GM19455 (cell line): ENCODE measurements around the gene APOL2.
A peak's percentile ranks its signal among the peaks of the same experiment; 100 is the strongest.
"Not testable (repeated sequence)": the region's sequence is repeated elsewhere in the genome, so short reads cannot be mapped to it uniquely, and the experiment has no call there.

ENCODE experiments used
- ATAC-seq: cut with Tn5 transposase; IDR thresholded peaks from one replicate; pipeline ENCODE4 v1.9.1; 2021; ENCODE audit not compliant: unreplicated experiment

Gene APOL2

GRCh38 chr22:36263216-36263673 is 23.9 kb upstream of the APOL2 start:
- not testable (repeated sequence) for ATAC-seq

- ATAC-seq = not testable (repeated sequence)
Observed at GRCh38 chr22:36262307-36262706, 23.0 kb upstream of the APOL2 start.

- not testable (repeated sequence) for ATAC-seq
Observed at GRCh38 chr22:36261675-36262074, 22.3 kb upstream of the APOL2 start.

DNA sequence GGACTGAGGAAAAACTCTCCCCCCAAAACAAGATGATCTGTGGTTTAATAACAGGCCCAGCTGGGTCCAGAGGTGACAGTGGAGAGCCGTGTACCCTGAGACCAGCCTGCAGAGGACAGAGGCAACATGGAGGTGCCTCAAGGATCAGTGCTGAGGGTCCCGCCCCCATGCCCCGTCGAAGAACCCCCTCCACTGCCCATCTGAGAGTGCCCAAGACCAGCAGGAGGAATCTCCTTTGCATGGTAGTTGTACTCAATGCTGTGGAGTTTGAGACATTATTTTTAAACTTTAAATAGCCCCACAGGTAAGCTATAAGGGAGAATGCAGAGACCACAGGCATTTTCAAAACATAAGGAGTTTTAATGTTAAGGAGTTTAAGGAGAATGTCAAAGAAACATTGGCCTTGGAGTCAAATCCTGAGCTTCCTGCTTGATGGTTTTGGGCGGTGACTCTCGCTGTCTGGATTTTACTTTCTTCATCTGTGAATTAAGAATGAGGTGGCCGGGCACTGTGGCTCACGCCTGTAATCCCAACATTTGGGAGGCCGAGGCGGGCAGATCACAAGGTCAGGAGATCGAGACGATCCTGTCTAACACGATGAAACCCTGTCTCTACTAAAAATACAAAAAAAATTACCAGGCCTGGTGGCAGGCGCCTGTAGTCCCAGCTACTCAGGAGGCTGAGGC is 20.4 kb upstream of the APOL2 start:
- ATAC-seq = no peak

- no peak for ATAC-seq
Observed at GRCh38 chr22:36258701-36259614, 19.6 kb upstream of the APOL2 start.

DNA sequence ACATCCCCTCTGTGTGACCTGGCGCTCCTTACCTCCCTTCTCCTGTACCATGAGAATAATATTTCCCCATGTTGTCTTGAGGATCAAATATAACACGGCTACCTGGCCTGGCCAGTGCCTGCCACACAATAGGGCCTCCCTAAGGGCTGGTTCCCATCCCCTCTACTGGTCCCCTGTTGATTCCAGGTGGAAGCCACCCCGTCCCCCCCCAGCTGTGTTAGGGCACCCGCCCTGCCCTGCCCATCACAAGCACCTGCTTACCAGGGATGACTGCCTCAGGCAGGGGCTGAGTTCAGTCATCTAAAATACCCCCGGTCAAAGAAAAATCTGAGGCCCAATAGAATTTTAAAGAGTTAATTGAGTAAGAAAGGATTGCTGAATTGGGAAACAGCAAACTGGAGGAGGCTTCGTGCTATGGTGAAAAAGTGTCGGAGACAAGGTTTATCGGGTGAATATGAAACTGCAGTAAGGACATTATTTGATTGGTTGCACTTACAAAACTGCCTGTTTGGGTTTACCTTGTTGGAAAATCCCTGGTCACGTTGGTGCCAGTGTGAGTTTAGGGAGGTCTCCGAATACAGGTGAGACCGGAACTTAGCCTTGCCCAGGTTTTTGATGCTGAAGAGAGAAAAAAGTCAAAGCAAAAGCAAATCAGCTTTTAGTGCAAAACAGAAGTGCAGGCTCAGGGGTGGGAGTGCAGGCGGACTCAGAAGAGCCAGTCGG is 18.8 kb upstream of the APOL2 start:
- ATAC-seq = no peak

DNA sequence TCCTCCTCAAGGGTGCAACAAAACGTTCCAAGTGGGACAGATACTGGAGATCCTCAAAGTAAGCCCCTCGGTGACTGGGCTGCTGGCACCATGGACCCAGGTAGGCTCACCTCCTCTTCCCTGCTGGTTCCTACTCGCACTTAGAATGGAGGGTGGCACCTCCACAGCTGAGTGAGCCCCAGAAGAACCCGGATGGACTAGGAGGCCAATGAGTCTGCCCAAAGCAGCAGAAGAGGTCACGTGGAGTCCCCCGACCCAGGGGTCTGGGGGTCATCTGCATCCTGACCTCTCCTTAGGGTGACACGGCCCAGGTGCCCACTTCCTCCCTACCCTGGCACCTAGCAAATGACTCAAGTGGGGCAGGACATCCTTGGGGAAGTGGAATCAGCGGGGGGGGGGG is 18.0 kb upstream of the APOL2 start:
- no peak for ATAC-seq

DNA sequence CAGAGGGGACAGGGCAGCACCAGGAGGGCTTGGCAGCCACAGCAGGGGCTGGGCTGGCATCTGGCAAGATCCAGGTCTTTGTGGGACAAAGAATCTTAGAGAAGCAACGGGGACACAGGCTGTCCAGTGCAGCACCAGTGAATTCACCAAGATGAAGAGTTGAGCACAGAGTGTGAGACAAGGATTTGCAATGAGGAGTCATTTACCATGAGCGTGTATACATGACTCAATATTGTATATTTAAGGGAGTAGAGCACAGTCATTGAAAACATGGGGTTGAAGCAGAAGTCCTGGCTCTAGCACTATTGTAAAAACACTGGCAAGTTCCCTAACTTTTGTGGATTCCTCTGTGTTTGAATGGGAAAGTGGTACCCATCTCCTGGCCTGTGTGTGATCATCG is 17.2 kb upstream of the APOL2 start:
- no peak for ATAC-seq

- not testable (repeated sequence) for ATAC-seq
Observed at GRCh38 chr22:36255572-36255971, 16.2 kb upstream of the APOL2 start.

DNA sequence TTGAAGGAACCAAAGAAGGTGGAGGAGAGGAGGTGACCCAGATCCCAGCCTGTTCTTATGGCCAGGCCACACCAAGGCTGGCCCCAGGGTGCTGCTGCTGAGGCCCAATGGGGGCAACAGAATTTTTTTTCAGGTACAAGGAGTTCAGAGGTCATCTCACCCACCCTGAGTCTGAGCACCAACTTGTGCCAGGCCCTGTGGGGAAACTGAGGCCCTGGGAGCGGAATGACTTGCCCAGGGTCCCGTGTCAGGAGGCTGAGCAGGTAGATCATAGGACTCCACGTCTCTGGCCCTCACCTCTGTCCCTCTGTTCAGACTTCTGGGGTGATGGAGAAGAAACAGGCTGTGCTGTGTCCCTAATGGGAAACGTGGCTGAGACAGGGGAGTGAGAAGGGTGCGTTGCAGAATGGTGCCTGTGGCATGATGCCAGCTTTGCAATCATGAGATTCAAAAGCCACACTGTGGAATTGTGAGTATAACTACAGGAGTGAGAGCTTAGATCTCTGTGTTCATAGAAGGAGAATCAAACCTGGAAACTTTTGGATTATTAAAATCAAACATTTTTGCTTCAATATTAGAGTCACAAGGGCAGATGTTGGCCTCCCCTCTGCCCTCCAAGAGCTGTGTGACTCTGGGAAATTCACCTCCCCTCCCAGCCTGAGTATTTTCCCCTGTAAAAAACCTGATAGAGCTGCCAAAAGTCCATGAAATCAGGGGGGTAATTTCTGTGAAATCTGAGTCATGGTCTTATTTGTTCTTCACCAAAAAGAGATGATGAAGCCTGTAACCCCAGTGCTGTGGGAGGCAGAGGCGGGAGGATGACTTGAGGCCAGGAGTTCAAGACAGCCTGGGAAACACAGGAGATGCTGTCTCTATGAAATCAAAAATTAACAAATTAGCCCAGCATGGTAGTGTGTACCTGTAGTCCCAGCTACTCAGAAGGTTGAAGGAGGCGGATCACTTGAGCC is 14.5 kb upstream of the APOL2 start:
- ATAC-seq = no peak

GRCh38 chr22:36252754-36253522 is 13.6 kb upstream of the APOL2 start, which contains the start of gene APOL1:
APOL1 (plus strand) TSS chr22:36253133; CDS start chr22:36254956, 1,823 bp downstream.
- peak; percentile 59 for ATAC-seq

GRCh38 chr22:36251979-36252608 is 12.8 kb upstream of the APOL2 start:
- ATAC-seq = not testable (repeated sequence)

DNA sequence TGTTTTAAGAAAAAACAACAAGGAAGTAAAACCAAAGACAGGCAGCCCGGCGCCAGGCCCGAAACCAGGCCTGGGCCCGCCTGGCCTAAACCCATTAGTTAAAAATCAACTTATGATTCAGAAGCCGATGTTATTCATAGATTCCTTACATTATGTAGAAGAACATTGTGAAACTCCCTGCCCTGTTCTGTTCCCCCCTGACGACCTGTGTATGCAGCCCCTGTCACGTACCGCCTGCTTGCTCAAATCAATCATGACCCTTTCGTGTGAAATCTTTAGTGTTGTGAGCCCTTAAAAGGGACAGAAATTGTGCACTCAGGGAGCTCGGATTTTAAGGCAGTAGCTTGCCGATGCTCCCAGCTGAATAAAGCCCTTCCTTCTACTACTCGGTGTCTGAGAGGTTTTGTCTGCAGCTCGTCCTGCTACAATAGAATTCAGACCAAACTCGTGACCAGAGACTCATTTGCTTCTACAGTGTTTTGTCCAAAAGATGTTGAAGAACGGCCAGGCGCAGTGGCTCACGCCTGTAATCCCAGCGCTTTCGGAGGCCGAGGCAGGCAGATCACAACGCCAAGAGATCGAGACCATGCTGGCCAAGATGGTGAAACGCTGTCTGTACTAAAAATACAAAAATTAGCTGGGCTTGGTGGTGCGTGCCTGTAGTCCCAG is 11.1 kb upstream of the APOL2 start:
- ATAC-seq = not testable (repeated sequence)

DNA sequence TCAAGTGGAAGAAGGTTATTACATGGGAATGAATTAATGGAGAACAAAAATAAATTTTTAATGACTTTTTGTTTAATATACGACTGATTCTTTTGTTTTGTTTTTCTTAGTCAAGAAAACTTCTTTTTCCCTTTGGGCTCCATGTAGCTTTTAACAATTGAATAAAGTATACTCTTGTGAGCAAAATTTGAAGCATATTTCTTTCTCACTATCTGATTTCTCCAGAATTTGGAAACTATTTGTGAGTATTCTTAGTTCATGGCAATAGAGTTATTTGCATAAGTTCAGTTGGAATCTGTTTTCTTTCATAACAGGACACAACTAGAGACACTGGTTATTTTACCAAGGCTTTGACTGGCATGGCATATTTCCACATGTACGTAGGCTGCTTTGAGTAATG is 9.8 kb upstream of the APOL2 start:
- no peak for ATAC-seq

DNA sequence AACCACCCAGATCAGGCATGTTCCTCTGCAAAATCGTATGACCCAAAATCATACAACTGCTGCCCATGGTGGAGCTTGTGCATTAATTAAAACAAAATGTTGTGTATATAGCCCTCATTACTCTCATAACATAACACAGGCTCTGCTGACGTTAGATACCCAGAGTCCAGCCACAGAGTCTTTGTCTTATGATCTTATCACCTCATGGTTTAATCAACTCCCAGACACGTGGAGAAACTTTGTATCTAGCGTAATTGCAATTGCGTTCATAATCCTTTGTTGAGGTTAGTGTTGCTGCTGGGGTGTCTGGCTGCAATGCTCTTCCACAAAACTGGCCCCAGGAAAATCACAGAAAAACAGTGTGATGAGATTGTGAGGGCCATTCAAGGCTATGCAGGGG is 8.6 kb upstream of the APOL2 start:
- no peak for ATAC-seq

GRCh38 chr22:36246718-36247117 is 7.4 kb upstream of the APOL2 start:
- ATAC-seq = no peak

DNA sequence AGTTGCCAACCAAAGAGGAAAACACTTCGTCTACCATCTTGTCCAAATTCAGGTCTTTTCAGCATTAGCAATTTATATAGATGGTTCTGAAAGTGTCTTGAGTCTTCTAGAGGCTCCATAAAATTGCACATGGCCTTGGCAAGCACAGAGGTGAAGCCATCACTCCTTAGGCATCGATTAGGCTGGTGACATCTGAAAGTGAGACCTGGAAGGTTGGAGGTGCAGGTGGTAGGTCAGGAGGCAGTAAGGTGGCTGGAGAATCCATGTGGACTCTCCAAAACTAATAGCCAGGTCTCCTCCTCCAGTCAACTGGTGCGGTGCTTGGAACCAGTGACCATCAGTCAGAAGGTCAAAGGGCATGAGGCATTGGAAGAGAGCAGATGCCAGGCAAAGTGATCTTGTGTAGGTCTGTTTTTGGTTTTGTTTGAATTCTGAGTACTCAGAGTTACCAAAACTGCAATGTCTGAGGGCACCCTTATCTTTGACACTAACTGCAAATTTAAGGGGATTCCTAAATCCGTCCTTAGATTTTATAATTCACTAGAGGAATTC is 6.6 kb upstream of the APOL2 start:
- ATAC-seq = no peak
